HepG2 (cell line): Measurements from ENCODE around the gene JMJD6.

Experiments used
- AGO2 ChIP-seq: fragments of 200-400 bp; formaldehyde crosslinking; optimal IDR thresholded peaks from 2 replicates; pipeline ENCODE3; 2017; ENCODE audit warnings: mild to moderate bottlenecking, low read depth, low read length, moderate library complexity
- BRCA1 ChIP-seq: sonication (generic); formaldehyde crosslinking; IDR thresholded peaks from 2 replicates; pipeline ENCODE4 v1.4.0; 2020; ENCODE audit warnings: missing genetic modification reagents
- CTCF ChIP-seq: sonication (generic); formaldehyde crosslinking; IDR thresholded peaks from 2 replicates; pipeline ENCODE4 v1.5.0; 2020; ENCODE audit warnings: mild to moderate bottlenecking, missing genetic modification reagents, moderate library complexity
- ERF ChIP-seq: IDR thresholded peaks from 2 replicates; pipeline ENCODE4 v1.6.1; 2018; ENCODE audit warnings: missing biosample characterization, missing genetic modification reagents
- MATR3 ChIP-seq: sonication (generic); formaldehyde crosslinking; IDR thresholded peaks from 2 replicates; pipeline ENCODE4 v1.4.0; 2020; ENCODE audit warnings: missing genetic modification reagents
- RBM22 ChIP-seq: fragments of 200-400 bp; formaldehyde crosslinking; optimal IDR thresholded peaks from 2 replicates; pipeline ENCODE3; 2017; ENCODE audit warnings: mild to moderate bottlenecking, low read length, moderate library complexity
- RELA ChIP-seq: sonication (generic); formaldehyde crosslinking; IDR thresholded peaks from 2 replicates; pipeline ENCODE4 v1.4.0; 2020; ENCODE audit warnings: missing genetic modification reagents
- REST ChIP-seq, 2 experiments: IDR thresholded peaks; 2 replicates each; pipeline ENCODE4 v1.6.1; 2011 to 2012; ENCODE audit warnings: low read length in 2 of 2, borderline replicate concordance in 1 of 2, low read depth in 1 of 2, mild to moderate bottlenecking in 1 of 2, moderate library complexity in 1 of 2
- TAF1 ChIP-seq: sonication (generic); formaldehyde crosslinking; IDR thresholded peaks from 2 replicates; pipeline ENCODE4 v1.4.0; 2020; ENCODE audit warnings: missing genetic modification reagents
- ZNF24 ChIP-seq: fragments of 450-650 bp; IDR thresholded peaks from 2 replicates; pipeline ENCODE4 v1.6.1; 2017; ENCODE audit warnings: antibody characterized with exemption, mild to moderate bottlenecking
- ZSCAN20 ChIP-seq: sonication (generic); formaldehyde crosslinking; IDR thresholded peaks from 2 replicates; pipeline ENCODE4 v1.4.0; 2020; ENCODE audit warnings: missing genetic modification reagents, mild to moderate bottlenecking, borderline replicate concordance
- TF ChIP-seq, protein P1 (sequence below): sonication (generic); formaldehyde crosslinking; IDR thresholded peaks from 2 replicates; pipeline ENCODE4 v1.5.0; 2020; ENCODE audit warnings: missing genetic modification reagents

DNA sequence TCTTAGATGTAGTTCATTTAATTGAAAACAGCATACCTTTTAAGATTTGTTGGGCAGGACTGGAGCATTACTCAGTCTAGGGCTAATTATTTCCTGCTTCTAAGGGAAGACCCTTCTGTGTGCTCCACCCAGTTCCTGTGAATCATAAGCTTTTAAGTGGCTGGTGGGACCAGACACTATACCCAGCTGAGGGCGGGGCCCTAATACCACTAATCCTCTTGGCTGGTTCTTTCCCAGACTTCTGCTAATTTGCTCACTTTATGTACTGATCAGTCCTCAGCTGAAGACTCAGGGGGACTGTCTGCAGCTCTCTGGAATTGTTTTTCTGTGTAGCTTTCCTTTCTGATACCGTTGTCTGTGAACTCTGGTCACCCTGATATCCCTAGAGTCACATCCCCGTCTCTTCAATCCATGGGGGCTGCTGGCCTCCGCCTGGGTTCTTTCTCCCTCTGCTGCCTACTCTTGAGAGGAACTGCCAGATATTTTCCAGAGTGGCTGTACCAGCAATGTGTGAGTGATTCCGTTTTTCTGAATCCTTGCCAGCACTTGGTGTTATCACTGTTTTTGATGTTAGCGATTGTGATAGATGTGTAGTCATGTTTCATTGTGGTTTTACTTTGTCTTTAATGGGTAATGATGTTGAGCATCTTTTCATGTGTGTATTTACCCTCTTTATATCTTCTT lies 46.6 kb upstream of the JMJD6 start:
- TF ChIP-seq BRCA1 (CRISPR knock-in tag) (no peak), TAF1 (CRISPR knock-in tag) (no peak), CTCF (CRISPR knock-in tag) (no peak), MATR3 (CRISPR knock-in tag) (no peak), AGO2 (no peak), RELA (CRISPR knock-in tag) (no peak), REST (IDR thresholded peaks at IDR 0.05; ENCODE audit: borderline replicate concordance in 1 of 2, low read depth in 1 of 2, low read length in 2 of 2) (no peak), ZNF24 (no peak), ERF (CRISPR knock-in tag) (no peak), RBM22 (no peak), ZSCAN20 (CRISPR knock-in tag) (no peak)
- TF ChIP-seq, protein P1, sequence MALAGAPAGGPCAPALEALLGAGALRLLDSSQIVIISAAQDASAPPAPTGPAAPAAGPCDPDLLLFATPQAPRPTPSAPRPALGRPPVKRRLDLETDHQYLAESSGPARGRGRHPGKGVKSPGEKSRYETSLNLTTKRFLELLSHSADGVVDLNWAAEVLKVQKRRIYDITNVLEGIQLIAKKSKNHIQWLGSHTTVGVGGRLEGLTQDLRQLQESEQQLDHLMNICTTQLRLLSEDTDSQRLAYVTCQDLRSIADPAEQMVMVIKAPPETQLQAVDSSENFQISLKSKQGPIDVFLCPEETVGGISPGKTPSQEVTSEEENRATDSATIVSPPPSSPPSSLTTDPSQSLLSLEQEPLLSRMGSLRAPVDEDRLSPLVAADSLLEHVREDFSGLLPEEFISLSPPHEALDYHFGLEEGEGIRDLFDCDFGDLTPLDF (CRISPR knock-in tag): no peak
